CD14-positive monocyte (primary cell): ENCODE data around the gene PAK5. TPM values are rescaled to one million over a fixed set of nuclear protein-coding genes. Genes with fewer than 3 reads are reported as not detected.

Experiments
- DNase-seq, 3 donors: peaks; one replicate each; pipeline ENCODE4 v3.0.0-alpha.2; 2011 to 2022
- H2AFZ ChIP-seq: 2 replicates; pipeline ENCODE4 v1.6.0; 2012; ENCODE audit warnings: mild to moderate bottlenecking, low read depth, low read length, inconsistent platforms; ENCODE audit not compliant: insufficient read depth, poor library complexity, severe bottlenecking
- H3K27ac ChIP-seq, 2 donors: 1 replicate in 1 of 2; 2 replicates in 1 of 2; pipeline ENCODE4 v1.5.1; 2012 to 2013; ENCODE audit warnings: low read length in 2 of 2, control low read depth in 1 of 2, inconsistent platforms in 1 of 2, low read depth in 1 of 2, mild to moderate bottlenecking in 1 of 2
- H3K27me3 ChIP-seq, 2 donors: one replicate each; pipeline versions ENCODE4 v1.6.0 to v1.6.1; 2011 to 2013; ENCODE audit warnings: low read length in 2 of 2; ENCODE audit not compliant: control insufficient read depth in 2 of 2, insufficient read depth in 2 of 2
- H3K36me3 ChIP-seq, 2 donors: replicated peaks in 1 of 2; 1 replicate in 1 of 2; 2 replicates in 1 of 2; pipeline versions ENCODE4 v1.5.1 to v1.6.1; 2012 to 2013; ENCODE audit warnings: low read length in 2 of 2, control low read depth in 1 of 2, inconsistent platforms in 1 of 2, mild to moderate bottlenecking in 1 of 2; ENCODE audit not compliant: insufficient read depth in 2 of 2, control insufficient read depth in 1 of 2
- H3K4me1 ChIP-seq, 2 donors: 1 replicate in 1 of 2; 2 replicates in 1 of 2; pipeline versions ENCODE4 v1.5.1 to v1.6.1; 2012 to 2013; ENCODE audit warnings: low read length in 2 of 2, control low read depth in 1 of 2, inconsistent platforms in 1 of 2, mild to moderate bottlenecking in 1 of 2, moderate library complexity in 1 of 2; ENCODE audit not compliant: insufficient read depth in 2 of 2, control insufficient read depth in 1 of 2
- H3K4me2 ChIP-seq: replicated peaks from 2 replicates; pipeline ENCODE3; 2012; ENCODE audit warnings: low read length, moderate library complexity, mild to moderate bottlenecking; ENCODE audit not compliant: poor library complexity, severe bottlenecking; ENCODE audit errors: extremely low read depth
- H3K4me3 ChIP-seq, 3 experiments: fragments of 200-600 bp in 1 of 3; sonication (generic) in 1 of 3; replicated peaks in 1 of 3; 1 replicate in 2 of 3; 2 replicates in 1 of 3; pipeline ENCODE4 v1.5.1; 2011 to 2013; ENCODE audit warnings: low read length in 3 of 3, mild to moderate bottlenecking in 3 of 3, control low read depth in 2 of 3, low read depth in 2 of 3, inconsistent platforms in 1 of 3, moderate library complexity in 1 of 3
- H3K79me2 ChIP-seq: 2 replicates; pipeline ENCODE4 v1.6.0; 2012; ENCODE audit warnings: mild to moderate bottlenecking, control low read depth, inconsistent platforms, low read length, moderate library complexity; ENCODE audit not compliant: insufficient read depth
- H3K9ac ChIP-seq: 2 replicates; pipeline ENCODE4 v1.6.0; 2017; ENCODE audit warnings: low read length, mild to moderate bottlenecking; ENCODE audit not compliant: insufficient read depth, poor library complexity, severe bottlenecking
- H3K9me3 ChIP-seq, 2 donors: replicated peaks in 1 of 2; 1 replicate in 1 of 2; 2 replicates in 1 of 2; pipeline versions ENCODE4 v1.5.1 to v1.6.1; 2012 to 2013; ENCODE audit warnings: low read length in 2 of 2, control low read depth in 1 of 2; ENCODE audit not compliant: control insufficient read depth in 1 of 2, insufficient read depth in 1 of 2
- H4K20me1 ChIP-seq: 2 replicates; pipeline ENCODE4 v1.6.0; 2012; ENCODE audit warnings: mild to moderate bottlenecking, low read length, control low read depth, moderate library complexity; ENCODE audit not compliant: insufficient read depth
- H3K27ac Mint-ChIP-seq, 7 donors: one replicate each; pipeline ENCODE4 v1.8.0; 2020; ENCODE audit warnings: mild to moderate bottlenecking in 7 of 7, mixed read lengths in 7 of 7, moderate library complexity in 6 of 7, inconsistent platforms in 2 of 7
- H3K27me3 Mint-ChIP-seq, 3 donors: one replicate each; pipeline ENCODE4 v1.8.0; 2021 to 2022; ENCODE audit warnings: low read depth in 3 of 3, mild to moderate bottlenecking in 3 of 3, mixed read lengths in 3 of 3, moderate library complexity in 3 of 3, inconsistent platforms in 1 of 3
- H3K36me3 Mint-ChIP-seq, 2 donors: one replicate each; pipeline ENCODE4 v1.8.0; 2020; ENCODE audit warnings: mixed read lengths in 2 of 2, inconsistent platforms in 1 of 2, mild to moderate bottlenecking in 1 of 2
- H3K4me1 Mint-ChIP-seq: one replicate; pipeline ENCODE4 v1.8.0; 2020; ENCODE audit warnings: mild to moderate bottlenecking, mixed read lengths
- H3K4me3 Mint-ChIP-seq, 2 donors: one replicate each; pipeline ENCODE4 v1.8.0; 2020; ENCODE audit warnings: mild to moderate bottlenecking in 2 of 2, mixed read lengths in 2 of 2, moderate library complexity in 1 of 2
- H3K9me3 Mint-ChIP-seq, 7 donors: one replicate each; pipeline ENCODE4 v1.8.0; 2020 to 2022; ENCODE audit warnings: mixed read lengths in 7 of 7, mild to moderate bottlenecking in 6 of 7, moderate library complexity in 6 of 7, inconsistent platforms in 2 of 7
- CTCF ChIP-seq: fragments of 200-600 bp; IDR thresholded peaks from one replicate; pipeline ENCODE4 v1.8.0; 2022; ENCODE audit warnings: antibody characterized with exemption, mild to moderate bottlenecking
- intact Hi-C, 2 donors: fragments of 100-400 bp; cut with micrococcal nuclease; formaldehyde crosslinking; loops; one replicate each; pipeline versions ENCODE4 v1.15.0 to v1.15.1; 2023
- polyA plus RNA-seq, 3 donors: library from polyadenylated mRNA; depleted of rRNA in 1 of 3; unstranded in 2 of 3; stranded (reverse) in 1 of 3; fragments of 300-500 nt in 2 of 3; fragments of >200 nt in 1 of 3; fragmentation: Illumina TruSeq in 2 of 3; gene quantifications; 1 replicate in 2 of 3; 2 replicates in 1 of 3; pipeline ENCODE4 v1.2.3, GENCODE V29; 2012 to 2021

The PAK5 gene
- polyA plus RNA-seq, 3 donors, result not detected

GRCh38 chr20:9686001-9686400 lies 152.9 kb downstream of the PAK5 start:
- H3K4me1 Mint-ChIP-seq, result no peaks in the 10 kb centered on the region
- Histone ChIP-seq H3K27ac (no peak overlapping the region), H4K20me1 (no peaks in the 10 kb centered on the region), H3K9me3 (no peaks in the 10 kb centered on the region), H3K4me3 (no peak overlapping the region), H3K79me2 (no peaks in the 10 kb centered on the region), H2AFZ (no peak overlapping the region), H3K9ac (no peak overlapping the region), H3K4me1 (no peaks in the 10 kb centered on the region), H3K4me2 (no peak overlapping the region), H3K27me3 (no peaks in the 10 kb centered on the region), H3K36me3 (no peaks in the 10 kb centered on the region)
- no peak for DNase-seq
- intact Hi-C loops, result no loop called here
- no peak overlapping the region for H3K27ac Mint-ChIP-seq
- H3K36me3 Mint-ChIP-seq, result no peaks in the 10 kb centered on the region
- H3K4me3 Mint-ChIP-seq, result no peak overlapping the region
- peaks cover 0 to 2% (median 0%) of the 10 kb centered on the region in 7 donors for H3K9me3 Mint-ChIP-seq
- peaks cover 1 to 9% (median 2%) of the 10 kb centered on the region in 3 donors for H3K27me3 Mint-ChIP-seq
- no peak for TF ChIP-seq CTCF

DNA sequence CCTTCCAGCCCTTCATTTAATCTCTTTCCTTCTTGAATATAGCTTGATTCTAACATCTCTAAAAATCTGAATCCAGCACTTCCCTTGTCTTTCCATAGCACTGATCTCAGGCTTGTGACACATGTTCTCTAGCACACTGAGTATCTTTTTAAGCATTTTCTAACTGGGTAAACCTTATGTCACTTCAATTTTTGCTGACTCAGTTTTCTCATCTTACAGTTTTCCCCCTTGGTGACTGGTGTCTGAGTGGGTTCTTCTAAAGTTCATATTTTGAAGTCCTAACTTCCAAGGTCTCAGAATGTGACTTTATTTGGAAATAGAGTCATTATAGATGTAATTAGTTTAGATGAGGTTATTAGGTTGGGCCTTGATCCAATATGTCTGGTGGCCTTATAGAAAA lies 153.9 kb downstream of the PAK5 start:
- H3K9me3 ChIP-seq, result no peaks in the 10 kb centered on the region
- no peak overlapping the region for H2AFZ ChIP-seq
- Mint-ChIP-seq H3K27ac (no peak overlapping the region), H3K4me3 (no peak overlapping the region), H3K9me3 (peaks cover 0 to 2% (median 0%) of the 10 kb centered on the region in 7 donors), H3K36me3 (no peaks in the 10 kb centered on the region), H3K4me1 (no peaks in the 10 kb centered on the region), H3K27me3 (peaks cover 0 to 10% (median 1%) of the 10 kb centered on the region in 3 donors)
- no peak for DNase-seq
- no peak overlapping the region for H3K27ac ChIP-seq
- no peaks in the 10 kb centered on the region for H4K20me1 ChIP-seq
- intact Hi-C loops, result no loop called here
- no peaks in the 10 kb centered on the region for H3K27me3 ChIP-seq
- H3K4me1 ChIP-seq, result no peaks in the 10 kb centered on the region
- no peaks in the 10 kb centered on the region for H3K79me2 ChIP-seq
- no peak for TF ChIP-seq CTCF
- H3K9ac ChIP-seq, result no peak overlapping the region
- H3K36me3 ChIP-seq, result no peaks in the 10 kb centered on the region
- H3K4me2 ChIP-seq, result no peak overlapping the region
- no peak overlapping the region for H3K4me3 ChIP-seq
